ENCODE results near the gene UNC13C. TPM values are rescaled to one million over a fixed set of nuclear protein-coding genes. Genes with fewer than 3 reads are reported as not detected.

UNC13C gene
- polyA plus RNA-seq, 1 donor from 2014 or later = 4.0 TPM

- Histone ChIP-seq H3K36me3 (ENCODE audit: insufficient read depth, low read length) (no peaks in the 10 kb centered on the region), H3K27me3 (ENCODE audit: insufficient read depth, low read depth, low read length) (no peaks in the 10 kb centered on the region), H3K9me2 (ENCODE audit: insufficient read depth, low read length) (no peaks in the 10 kb centered on the region), H3K9ac (ENCODE audit: low read length) (no peak overlapping the region), H3F3A (ENCODE audit: insufficient read depth, low read length, poor library complexity, severe bottlenecking) (no peaks in the 10 kb centered on the region), H4K20me1 (ENCODE audit: insufficient read depth) (no peaks in the 10 kb centered on the region), H3K9me3 (ENCODE audit: low read length) (no peaks in the 10 kb centered on the region), H3K4me2 (ENCODE audit: low read length) (no peak overlapping the region), H2AFZ (ENCODE audit: low read depth, low read length) (no peak overlapping the region), H3K27ac (ENCODE audit: low read length) (no peak overlapping the region), H3K4me3 (ENCODE audit: low read length) (no peak overlapping the region), H3K79me2 (replicated peaks; ENCODE audit: insufficient read depth, low read length) (no peaks in the 10 kb centered on the region)
- TF ChIP-seq EZH2 (IDR thresholded peaks at IDR 0.05; ENCODE audit: borderline replicate concordance, insufficient read depth, low read length, poor library complexity, severe bottlenecking) (no peak), MXI1 (conservative IDR thresholded peaks at IDR 0.05; ENCODE audit: poor library complexity, severe bottlenecking) (no peak), SMC3 (conservative IDR thresholded peaks at IDR 0.05; ENCODE audit: poor library complexity) (no peak), EP300 (conservative IDR thresholded peaks at IDR 0.05; ENCODE audit: poor library complexity, severe bottlenecking) (no peak), TAF1 (IDR thresholded peaks at IDR 0.05; ENCODE audit: low read depth) (no peak), POLR2AphosphoS5 (IDR thresholded peaks at IDR 0.05) (no peak), REST (IDR thresholded peaks at IDR 0.05; ENCODE audit: borderline replicate concordance) (no peak), RAD21 (conservative IDR thresholded peaks at IDR 0.05) (no peak)
- TF ChIP-seq, protein P1, sequence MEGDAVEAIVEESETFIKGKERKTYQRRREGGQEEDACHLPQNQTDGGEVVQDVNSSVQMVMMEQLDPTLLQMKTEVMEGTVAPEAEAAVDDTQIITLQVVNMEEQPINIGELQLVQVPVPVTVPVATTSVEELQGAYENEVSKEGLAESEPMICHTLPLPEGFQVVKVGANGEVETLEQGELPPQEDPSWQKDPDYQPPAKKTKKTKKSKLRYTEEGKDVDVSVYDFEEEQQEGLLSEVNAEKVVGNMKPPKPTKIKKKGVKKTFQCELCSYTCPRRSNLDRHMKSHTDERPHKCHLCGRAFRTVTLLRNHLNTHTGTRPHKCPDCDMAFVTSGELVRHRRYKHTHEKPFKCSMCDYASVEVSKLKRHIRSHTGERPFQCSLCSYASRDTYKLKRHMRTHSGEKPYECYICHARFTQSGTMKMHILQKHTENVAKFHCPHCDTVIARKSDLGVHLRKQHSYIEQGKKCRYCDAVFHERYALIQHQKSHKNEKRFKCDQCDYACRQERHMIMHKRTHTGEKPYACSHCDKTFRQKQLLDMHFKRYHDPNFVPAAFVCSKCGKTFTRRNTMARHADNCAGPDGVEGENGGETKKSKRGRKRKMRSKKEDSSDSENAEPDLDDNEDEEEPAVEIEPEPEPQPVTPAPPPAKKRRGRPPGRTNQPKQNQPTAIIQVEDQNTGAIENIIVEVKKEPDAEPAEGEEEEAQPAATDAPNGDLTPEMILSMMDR (IDR thresholded peaks at IDR 0.05; ENCODE audit: poor library complexity, severe bottlenecking) = no peak
These were observed 234.4 kb downstream of the UNC13C start for GRCh38 chr15:54212635-54213034.

- no peak overlapping the region for H3K4me3 ChIP-seq (ENCODE audit: low read length)
- TF ChIP-seq RAD21 (conservative IDR thresholded peaks at IDR 0.05) (no peak), EP300 (conservative IDR thresholded peaks at IDR 0.05; ENCODE audit: poor library complexity, severe bottlenecking) (no peak), EZH2 (IDR thresholded peaks at IDR 0.05; ENCODE audit: borderline replicate concordance, insufficient read depth, low read length, poor library complexity, severe bottlenecking) (no peak), MXI1 (conservative IDR thresholded peaks at IDR 0.05; ENCODE audit: poor library complexity, severe bottlenecking) (no peak), TAF1 (IDR thresholded peaks at IDR 0.05; ENCODE audit: low read depth) (no peak), SMC3 (conservative IDR thresholded peaks at IDR 0.05; ENCODE audit: poor library complexity) (no peak), POLR2AphosphoS5 (IDR thresholded peaks at IDR 0.05) (no peak), REST (IDR thresholded peaks at IDR 0.05; ENCODE audit: borderline replicate concordance) (no peak)
- TF ChIP-seq, protein P1 (IDR thresholded peaks at IDR 0.05; ENCODE audit: poor library complexity, severe bottlenecking) = no peak
- no peak overlapping the region for H3K4me2 ChIP-seq (ENCODE audit: low read length)
- no peaks in the 10 kb centered on the region for H3K36me3 ChIP-seq (ENCODE audit: insufficient read depth, low read length)
- H3K27ac ChIP-seq (ENCODE audit: low read length) = no peak overlapping the region
- no peaks in the 10 kb centered on the region for H3K9me2 ChIP-seq (ENCODE audit: insufficient read depth, low read length)
- H3K27me3 ChIP-seq (ENCODE audit: insufficient read depth, low read depth, low read length) = no peaks in the 10 kb centered on the region
- H3F3A ChIP-seq (ENCODE audit: insufficient read depth, low read length, poor library complexity, severe bottlenecking) = no peaks in the 10 kb centered on the region
- H3K9me3 ChIP-seq (ENCODE audit: low read length) = no peaks in the 10 kb centered on the region
- no peaks in the 10 kb centered on the region for H4K20me1 ChIP-seq (ENCODE audit: insufficient read depth)
- no peak overlapping the region for H3K9ac ChIP-seq (ENCODE audit: low read length)
- H3K79me2 ChIP-seq (replicated peaks; ENCODE audit: insufficient read depth, low read length) = no peaks in the 10 kb centered on the region
- H2AFZ ChIP-seq (ENCODE audit: low read depth, low read length) = no peak overlapping the region
These were observed 248.2 kb downstream of the UNC13C start for GRCh38 chr15:54226455-54226854.

Measured in neural cell (in vitro differentiated cells).